Nephron progenitor cell (in vitro differentiated cells): Measurements from ENCODE around the gene TLL2.
A peak's percentile ranks its signal among the peaks of the same experiment; 100 is the strongest.

Experiments
- DNase-seq: peaks from one replicate; pipeline ENCODE4 v3.0.0; 2021
- H3K27ac Mint-ChIP-seq: 2 replicates; pipeline ENCODE4 v1.8.0; 2021; ENCODE audit warnings: mild to moderate bottlenecking, moderate library complexity, mixed read lengths
- H3K27me3 Mint-ChIP-seq: 2 replicates; pipeline ENCODE4 v1.8.0; 2021; ENCODE audit warnings: mild to moderate bottlenecking, low read depth, mixed read lengths; ENCODE audit not compliant: poor library complexity
- H3K36me3 Mint-ChIP-seq: 2 replicates; pipeline ENCODE4 v1.8.0; 2021; ENCODE audit warnings: low read depth, mixed read lengths
- H3K4me1 Mint-ChIP-seq: 2 replicates; pipeline ENCODE4 v1.8.0; 2021; ENCODE audit warnings: mixed read lengths
- H3K4me3 Mint-ChIP-seq: 2 replicates; pipeline ENCODE4 v1.8.0; 2021; ENCODE audit warnings: mild to moderate bottlenecking, moderate library complexity, mixed read lengths
- H3K9me3 Mint-ChIP-seq: 2 replicates; pipeline ENCODE4 v1.8.0; 2021; ENCODE audit warnings: mild to moderate bottlenecking, moderate library complexity, mixed read lengths
- CTCF ChIP-seq: fragments of 200-600 bp; sonication (generic); IDR thresholded peaks from 2 replicates; pipeline ENCODE4 v1.5.0; 2021; ENCODE audit warnings: antibody characterized with exemption

TLL2 gene

DNA sequence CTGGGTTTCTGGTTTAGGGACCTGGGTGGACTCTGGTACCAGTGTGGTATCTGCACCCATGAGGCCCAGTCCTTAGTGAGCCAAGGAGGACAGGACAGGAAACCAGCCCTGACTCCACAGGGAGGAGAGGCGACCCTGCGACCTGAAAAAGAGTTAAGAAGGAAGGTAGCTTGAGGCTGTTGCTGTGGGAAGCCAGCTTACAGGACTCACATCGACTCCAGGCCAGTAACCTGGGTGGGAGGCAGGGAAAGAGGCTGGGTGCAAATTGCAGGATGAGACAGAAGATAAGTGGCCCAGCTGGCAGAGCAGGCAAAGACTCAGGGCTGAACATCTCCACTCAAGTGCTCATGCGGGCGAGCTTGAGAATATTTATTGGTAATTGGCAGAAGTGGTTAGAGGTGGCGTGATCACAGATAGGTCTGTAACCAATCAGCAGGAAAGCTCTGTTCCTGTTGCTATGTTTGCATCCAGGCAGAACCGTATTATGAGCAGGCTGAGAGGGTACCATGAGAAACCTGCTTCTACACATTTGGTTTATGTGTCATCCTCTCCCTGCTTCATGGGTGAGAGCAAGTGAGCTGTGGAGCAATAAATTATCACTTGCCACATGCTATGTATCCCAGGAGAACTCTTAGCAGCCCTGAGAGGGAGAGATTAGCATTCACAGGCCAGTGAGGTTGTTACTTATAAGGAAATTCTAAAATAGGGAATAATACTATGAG lies 11.0 kb downstream of the TLL2 start:
- DNase-seq, result no peak
- peak overlapping the region; percentile 17 for H3K27ac Mint-ChIP-seq
- peaks cover 25% of the 10 kb centered on the region for H3K4me1 Mint-ChIP-seq
- no peak overlapping the region for H3K4me3 Mint-ChIP-seq
- H3K9me3 Mint-ChIP-seq, result no peaks in the 10 kb centered on the region
- no peak for TF ChIP-seq CTCF
- no peaks in the 10 kb centered on the region for H3K36me3 Mint-ChIP-seq
- H3K27me3 Mint-ChIP-seq, result no peaks in the 10 kb centered on the region

GRCh38 chr10:96501985-96502384 lies 11.7 kb downstream of the TLL2 start:
- DNase-seq, result no peak
- H3K27ac Mint-ChIP-seq, result no peak overlapping the region
- H3K4me3 Mint-ChIP-seq, result no peak overlapping the region
- no peaks in the 10 kb centered on the region for H3K27me3 Mint-ChIP-seq
- peaks cover 25% of the 10 kb centered on the region for H3K4me1 Mint-ChIP-seq
- no peaks in the 10 kb centered on the region for H3K36me3 Mint-ChIP-seq
- no peak for TF ChIP-seq CTCF
- no peaks in the 10 kb centered on the region for H3K9me3 Mint-ChIP-seq

- no peaks in the 10 kb centered on the region for H3K9me3 Mint-ChIP-seq
- no peak for DNase-seq
- no peaks in the 10 kb centered on the region for H3K36me3 Mint-ChIP-seq
- no peak overlapping the region for H3K4me3 Mint-ChIP-seq
- H3K27me3 Mint-ChIP-seq, result no peaks in the 10 kb centered on the region
- TF ChIP-seq CTCF, result no peak
- no peak overlapping the region for H3K27ac Mint-ChIP-seq
- peaks cover 25% of the 10 kb centered on the region for H3K4me1 Mint-ChIP-seq
Measured at GRCh38 chr10:96500519-96500918, 13.2 kb downstream of the TLL2 start.

GRCh38 chr10:96500050-96500449 lies 13.7 kb downstream of the TLL2 start:
- no peak for DNase-seq
- Mint-ChIP-seq H3K4me3 (no peak overlapping the region), H3K27me3 (no peaks in the 10 kb centered on the region), H3K27ac (no peak overlapping the region), H3K9me3 (no peaks in the 10 kb centered on the region), H3K36me3 (no peaks in the 10 kb centered on the region), H3K4me1 (peaks cover 25% of the 10 kb centered on the region)
- no peak for TF ChIP-seq CTCF

DNA sequence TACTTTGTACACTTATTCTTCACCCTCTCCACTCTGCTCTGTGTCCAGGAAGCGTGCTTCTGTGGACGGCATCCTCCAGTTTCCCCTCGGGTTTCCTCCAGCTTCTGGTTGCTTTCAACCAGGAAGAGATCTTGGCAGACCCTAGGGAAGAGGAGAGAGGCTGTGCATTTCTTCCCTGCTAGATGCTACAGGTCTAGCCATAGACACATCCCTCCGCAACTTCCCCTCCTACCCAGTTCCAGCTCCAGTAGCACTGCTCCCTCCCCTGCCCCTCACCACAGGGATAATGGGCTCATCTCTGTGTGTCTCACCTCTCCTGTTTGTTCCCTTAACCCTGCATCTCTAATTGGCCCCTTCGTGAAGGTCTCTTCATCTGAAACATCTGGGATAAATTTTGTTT lies 16.3 kb downstream of the TLL2 start:
- TF ChIP-seq CTCF, result no peak
- no peaks in the 10 kb centered on the region for H3K27me3 Mint-ChIP-seq
- peaks cover 9% of the 10 kb centered on the region for H3K4me1 Mint-ChIP-seq
- no peaks in the 10 kb centered on the region for H3K36me3 Mint-ChIP-seq
- no peak for DNase-seq
- no peaks in the 10 kb centered on the region for H3K9me3 Mint-ChIP-seq
- no peak overlapping the region for H3K27ac Mint-ChIP-seq
- H3K4me3 Mint-ChIP-seq, result no peak overlapping the region

DNA sequence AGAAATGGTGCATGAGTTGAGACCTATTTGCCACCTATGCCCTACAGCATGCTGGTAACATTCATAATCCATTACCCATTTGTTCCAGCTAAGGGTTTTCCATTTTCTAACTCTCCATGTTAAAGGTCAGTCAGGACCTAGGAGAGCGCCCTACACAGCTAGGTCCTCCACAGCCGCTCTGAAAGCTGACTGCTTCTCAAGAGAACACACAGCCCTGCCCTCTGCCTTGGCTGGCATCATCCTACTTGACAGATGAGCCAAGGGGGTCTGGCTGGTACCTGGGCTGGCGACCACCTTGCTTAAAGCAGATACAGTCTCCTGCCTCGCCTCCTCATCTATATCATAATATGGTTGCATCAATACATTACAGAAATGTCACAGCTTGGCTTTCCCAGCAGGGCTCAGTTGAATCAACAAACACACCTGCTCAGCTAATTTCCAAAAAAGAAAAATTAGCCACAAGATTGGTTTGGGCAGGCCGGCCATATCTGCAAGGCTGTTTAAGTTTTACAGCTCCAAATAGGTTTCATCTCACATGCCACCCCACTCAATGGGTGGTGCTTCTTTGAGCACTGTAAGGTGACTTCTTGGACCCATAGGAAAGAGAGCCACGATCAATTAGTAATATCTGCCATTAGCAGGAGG lies 17.3 kb downstream of the TLL2 start:
- Mint-ChIP-seq H3K36me3 (no peaks in the 10 kb centered on the region), H3K4me1 (no peaks in the 10 kb centered on the region), H3K9me3 (no peaks in the 10 kb centered on the region), H3K27me3 (peaks cover 5% of the 10 kb centered on the region), H3K4me3 (no peak overlapping the region), H3K27ac (no peak overlapping the region)
- TF ChIP-seq CTCF, result no peak
- DNase-seq, result peak; percentile 65
